K562 (cell line): Measurements from ENCODE around the gene FCER2. TPM values are rescaled to one million over a fixed set of nuclear protein-coding genes. Genes with fewer than 3 reads are reported as not detected.

ENCODE experiments used
- BDP1 ChIP-seq: IDR thresholded peaks from 3 replicates; pipeline ENCODE4 v1.6.1; 2011; ENCODE audit not compliant: insufficient read length, insufficient read depth
- EHMT2 ChIP-seq: fragments of 450-650 bp; IDR thresholded peaks from 2 replicates; pipeline ENCODE4 v1.6.1; 2018; ENCODE audit warnings: antibody characterized with exemption
- EP300 ChIP-seq: IDR thresholded peaks from 2 replicates; pipeline ENCODE4 v1.6.1; 2012; ENCODE audit warnings: low read length, improper control_type of control experiment
- HINFP ChIP-seq: fragments of 450-650 bp; conservative IDR thresholded peaks from 2 replicates; pipeline ENCODE4 v1.6.1; 2016; ENCODE audit warnings: missing genetic modification characterization, low read depth, mild to moderate bottlenecking, control low read depth, missing compliant biosample characterization
- HMGXB4 ChIP-seq: sonication (generic); formaldehyde crosslinking; IDR thresholded peaks from 2 replicates; pipeline ENCODE4 v1.8.1; 2023; ENCODE audit warnings: mild to moderate bottlenecking, missing genetic modification reagents
- RBM17 ChIP-seq: fragments of 200-400 bp; formaldehyde crosslinking; IDR thresholded peaks from 2 replicates; pipeline ENCODE4 v1.6.1; 2017; ENCODE audit warnings: low read depth, mild to moderate bottlenecking, low read length, borderline replicate concordance
- ZHX1 ChIP-seq: fragments of 150-350 bp; conservative IDR thresholded peaks from 2 replicates; pipeline ENCODE4 v1.6.1; 2014; ENCODE audit warnings: low read length
- polyA plus RNA-seq, 8 experiments: library from polyadenylated mRNA; depleted of rRNA in 4 of 8; stranded (reverse) in 5 of 8; unstranded in 3 of 8; fragments of >200 nt; fragmentation: Nextera tagmentation in 2 of 8; fragmentation: Illumina TruSeq in 1 of 8; extraction: Ambion mirVana in 2 of 8; extraction: Trizol in 1 of 8; gene quantifications; 2 replicates each; pipeline versions ENCODE4 v1.2.1 to v1.2.3, GENCODE V29; 2011 to 2014; ENCODE audit warnings: inconsistent platforms in 1 of 8, missing spikeins in 1 of 8
- total RNA-seq, 7 experiments: library from RNA; depleted of rRNA in 6 of 7; stranded (reverse); fragments of >200 nt in 6 of 7; fragmentation: Illumina TruSeq in 2 of 7; extraction: Trizol in 2 of 7; gene quantifications; 2 replicates each; pipeline versions ENCODE4 v1.2.1 to v1.2.3, GENCODE V29; 2011 to 2021; ENCODE audit warnings: low replicate concordance in 1 of 7

Gene FCER2
- total and polyA plus RNA-seq, 9 of the 15 experiments (the other 6 are each of a cell fraction or from before 2014, with no cell fraction given): 0.11 TPM; not detected in 8

- TF ChIP-seq ZHX1 (no peak), RBM17 (no peak), EHMT2 (no peak), HMGXB4 (CRISPR knock-in tag) (no peak), EP300 (no peak), HINFP (tag) (no peak), BDP1 (no peak)
- TF ChIP-seq, all 486 proteins: peak for 0
These were observed 58.9 kb downstream of the FCER2 start (continued) for GRCh38 chr19:7643031-7643415.
